Thyroid gland (tissue), 4 donors: ENCODE results near the gene TUBAL3. TPM values are rescaled to one million over a fixed set of nuclear protein-coding genes. Genes with fewer than 3 reads are reported as not detected.

Source experiments
- DNase-seq, 2 donors: peaks; one replicate each; pipeline ENCODE4 v3.0.0-alpha.2; 2019
- H3K27ac ChIP-seq, 3 donors: fragments of 200-600 bp; sonication (generic); 1 replicate in 2 of 3; 2 replicates in 1 of 3; pipeline ENCODE4 v1.5.1; 2016 to 2019; ENCODE audit warnings: mild to moderate bottlenecking in 1 of 3, moderate library complexity in 1 of 3
- H3K27me3 ChIP-seq: fragments of 200-600 bp; sonication (generic); one replicate; pipeline ENCODE4 v1.5.1; 2019
- H3K36me3 ChIP-seq, 2 donors: fragments of 200-600 bp; sonication (generic); one replicate each; pipeline ENCODE4 v1.5.1; 2016 to 2019
- H3K4me1 ChIP-seq, 2 donors: fragments of 200-600 bp; sonication (generic); one replicate each; pipeline ENCODE4 v1.5.1; 2017 to 2019
- H3K4me3 ChIP-seq, 3 donors: fragments of 200-600 bp; sonication (generic); replicated peaks in 1 of 3; 1 replicate in 2 of 3; 2 replicates in 1 of 3; pipeline ENCODE4 v1.5.1; 2016; ENCODE audit warnings: mild to moderate bottlenecking in 1 of 3
- H3K9me3 ChIP-seq: fragments of 200-600 bp; sonication (generic); one replicate; pipeline ENCODE4 v1.5.1; 2017
- POLR2A ChIP-seq, 2 donors: fragments of 450-650 bp; IDR thresholded peaks; one replicate each; pipeline ENCODE4 v1.6.1; 2017; ENCODE audit warnings: antibody characterized with exemption in 2 of 2, mild to moderate bottlenecking in 2 of 2, moderate library complexity in 1 of 2
- WGBS, 2 donors: methylation state at CpG; one replicate each; pipeline ENCODE4 v1.1.5; 2017; 5-methylcytosine and 5-hydroxymethylcytosine counted together
- intact Hi-C: fragments of 100-400 bp; cut with DNase I; formaldehyde crosslinking; loops from one replicate; pipeline ENCODE4 v1.15.1; 2023
- total RNA-seq, 4 donors: library from RNA; depleted of rRNA; stranded (reverse); fragments of >200 nt; gene quantifications; one replicate each; pipeline ENCODE4 v1.2.3, GENCODE V29; 2016
- TF ChIP-seq, protein P1 (sequence below), 6 experiments: fragments of 200-600 bp in 3 of 6; fragments of 450-650 bp in 3 of 6; sonication (generic) in 3 of 6; IDR thresholded peaks; one replicate each; pipeline ENCODE4 v1.5.1; 2016 to 2019; ENCODE audit warnings: antibody characterized with exemption in 6 of 6, mild to moderate bottlenecking in 2 of 6, inconsistent platforms in 1 of 6, moderate library complexity in 1 of 6

The TUBAL3 gene
- total RNA-seq, 4 donors from 2014 or later = 0.33 to 1.1 TPM; not detected in 2

GRCh38 chr10:5449227-5449626, 44.6 kb upstream of the TUBAL3 start:
- H3K4me1 ChIP-seq = peaks cover 32 to 52% of the 10 kb centered on the region in 2 donors
- peak overlapping the region; percentile 40 to 80 (median 59) for H3K27ac ChIP-seq
- WGBS, 2 donors = 73 to 83% methylated on average over 2 of the region's 2 CpGs
- intact Hi-C loops = loop anchor here (10.0 kb wide), 1 partner anchor 426 kb away; no protein-coding TSS in a partner anchor
- H3K27me3 ChIP-seq = no peaks in the 10 kb centered on the region
- TF ChIP-seq, protein P1, sequence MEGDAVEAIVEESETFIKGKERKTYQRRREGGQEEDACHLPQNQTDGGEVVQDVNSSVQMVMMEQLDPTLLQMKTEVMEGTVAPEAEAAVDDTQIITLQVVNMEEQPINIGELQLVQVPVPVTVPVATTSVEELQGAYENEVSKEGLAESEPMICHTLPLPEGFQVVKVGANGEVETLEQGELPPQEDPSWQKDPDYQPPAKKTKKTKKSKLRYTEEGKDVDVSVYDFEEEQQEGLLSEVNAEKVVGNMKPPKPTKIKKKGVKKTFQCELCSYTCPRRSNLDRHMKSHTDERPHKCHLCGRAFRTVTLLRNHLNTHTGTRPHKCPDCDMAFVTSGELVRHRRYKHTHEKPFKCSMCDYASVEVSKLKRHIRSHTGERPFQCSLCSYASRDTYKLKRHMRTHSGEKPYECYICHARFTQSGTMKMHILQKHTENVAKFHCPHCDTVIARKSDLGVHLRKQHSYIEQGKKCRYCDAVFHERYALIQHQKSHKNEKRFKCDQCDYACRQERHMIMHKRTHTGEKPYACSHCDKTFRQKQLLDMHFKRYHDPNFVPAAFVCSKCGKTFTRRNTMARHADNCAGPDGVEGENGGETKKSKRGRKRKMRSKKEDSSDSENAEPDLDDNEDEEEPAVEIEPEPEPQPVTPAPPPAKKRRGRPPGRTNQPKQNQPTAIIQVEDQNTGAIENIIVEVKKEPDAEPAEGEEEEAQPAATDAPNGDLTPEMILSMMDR (IDR thresholded peaks at IDR 0.05) = no peak
- TF ChIP-seq POLR2A (IDR thresholded peaks at IDR 0.05) = no peak
- no peaks in the 10 kb centered on the region for H3K9me3 ChIP-seq
- DNase-seq = no peak
- H3K36me3 ChIP-seq = peaks cover 6 to 8% of the 10 kb centered on the region in 2 donors
- peak overlapping the region in 1 of 3 donors; percentile 40 for H3K4me3 ChIP-seq

DNA sequence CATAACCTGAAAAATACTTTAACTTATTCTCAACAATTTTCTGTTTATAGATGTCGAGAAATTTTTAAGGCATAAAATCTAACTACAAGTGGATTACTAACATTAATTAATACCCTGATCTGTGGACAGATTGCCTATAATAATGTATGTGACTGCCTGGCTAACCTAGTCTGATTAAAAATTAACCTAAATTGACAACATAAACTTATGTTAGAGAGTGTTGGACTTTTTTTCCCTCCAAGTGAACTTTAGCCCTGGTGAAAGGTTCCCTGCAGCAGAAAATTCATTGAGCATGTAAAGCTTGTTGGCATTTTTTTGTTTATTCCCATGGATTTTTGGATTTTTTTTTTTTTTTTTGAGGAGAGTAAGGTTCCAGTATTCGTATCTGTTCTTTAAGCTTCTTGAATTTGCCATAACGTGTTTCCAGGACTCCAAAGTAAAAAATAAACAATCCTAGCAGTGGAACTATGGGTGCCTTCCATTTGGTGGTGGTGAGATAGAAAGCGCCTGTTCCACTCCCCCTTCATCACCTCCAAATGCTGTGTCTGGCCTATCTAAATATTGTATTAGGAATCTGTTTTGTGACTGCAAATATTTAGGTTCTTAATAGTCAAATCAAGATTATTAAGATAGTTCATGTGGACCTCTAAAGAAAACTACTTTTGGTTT, 43.8 kb upstream of the TUBAL3 start:
- intact Hi-C loops = loop anchor here (10.0 kb wide), 1 partner anchor 426 kb away; no protein-coding TSS in a partner anchor
- no peak for TF ChIP-seq POLR2A (IDR thresholded peaks at IDR 0.05)
- TF ChIP-seq, protein P1 (IDR thresholded peaks at IDR 0.05) = no peak
- H3K9me3 ChIP-seq = no peaks in the 10 kb centered on the region
- peaks cover 27 to 47% of the 10 kb centered on the region in 2 donors for H3K4me1 ChIP-seq
- peak overlapping the region; percentile 48 to 80 (median 59) for H3K27ac ChIP-seq
- peaks cover 2 to 5% of the 10 kb centered on the region in 2 donors for H3K36me3 ChIP-seq
- WGBS, 2 donors = 58 to 62% methylated on average over 4 of the region's 4 CpGs
- H3K4me3 ChIP-seq = peak overlapping the region in 2 of 3 donors; percentile 40 to 52
- DNase-seq = no peak
- H3K27me3 ChIP-seq = no peaks in the 10 kb centered on the region

GRCh38 chr10:5447611-5448071, 43.0 kb upstream of the TUBAL3 start:
- no peaks in the 10 kb centered on the region for H3K9me3 ChIP-seq

GRCh38 chr10:5447056-5447455, 42.4 kb upstream of the TUBAL3 start:
- Histone ChIP-seq H3K9me3 (no peaks in the 10 kb centered on the region), H3K27me3 (no peaks in the 10 kb centered on the region), H3K4me3 (peak overlapping the region in 2 of 3 donors; percentile 40 to 52), H3K36me3 (no peaks in the 10 kb centered on the region), H3K4me1 (peaks cover 19 to 38% of the 10 kb centered on the region in 2 donors), H3K27ac (peak overlapping the region; percentile 48 to 80 (median 59))
- TF ChIP-seq, protein P1 (IDR thresholded peaks at IDR 0.05) = no peak
- no peak for TF ChIP-seq POLR2A (IDR thresholded peaks at IDR 0.05)
- intact Hi-C loops = loop anchor here (2.0 to 10.0 kb wide), 2 partner anchors 176 to 428 kb away; no protein-coding TSS in a partner anchor
- DNase-seq = no peak
- 16 to 27% methylated on average over 3 of the region's 3 CpGs for WGBS, 2 donors

More at GRCh38 chr10:5447611-5448071, 43.0 kb upstream of the TUBAL3 start:
- peak overlapping the region; percentile 48 to 80 (median 59) for H3K27ac ChIP-seq
- DNase-seq = no peak
- WGBS, 2 donors = 22 to 23% methylated on average over 5 of the region's 5 CpGs
- peak overlapping the region in 2 of 3 donors; percentile 40 to 52 for H3K4me3 ChIP-seq
- intact Hi-C loops = loop anchor here (2.0 to 10.0 kb wide), 2 partner anchors 175 to 427 kb away; no protein-coding TSS in a partner anchor
- TF ChIP-seq, protein P1 (IDR thresholded peaks at IDR 0.05) = no peak
- TF ChIP-seq POLR2A (IDR thresholded peaks at IDR 0.05) = peak in 1 of 2 donors; percentile 49
- H3K36me3 ChIP-seq = no peaks in the 10 kb centered on the region
- H3K27me3 ChIP-seq = no peaks in the 10 kb centered on the region
- peaks cover 19 to 41% of the 10 kb centered on the region in 2 donors for H3K4me1 ChIP-seq
